ENCODE data around the gene APIP. TPM values are rescaled to one million over a fixed set of nuclear protein-coding genes. Genes with fewer than 3 reads are reported as not detected.

APIP gene
- total and polyA plus RNA-seq, 10 of the 15 experiments (the other 5 are each of a cell fraction or from before 2014, with no cell fraction given), result 26.8 to 87.1 (median 52.8) TPM

DNA sequence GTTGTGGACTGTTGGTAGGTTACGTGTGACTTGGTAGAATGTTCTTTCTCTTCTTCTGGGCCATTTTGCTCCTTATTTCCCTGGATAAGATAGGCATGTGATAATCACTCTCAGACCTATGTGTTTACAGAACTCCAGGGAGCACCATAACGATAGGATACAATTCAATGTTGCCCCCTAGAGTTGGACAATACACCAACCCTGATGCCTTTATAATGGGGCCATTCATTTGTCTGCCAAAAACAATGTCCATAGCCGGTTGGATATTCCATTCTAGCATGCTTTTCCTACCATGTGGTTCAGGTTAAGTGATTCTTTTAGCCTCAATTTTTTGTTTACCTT, 60.5 kb downstream of the APIP start:
- ChIA-PET POLR2A (no interaction called here), RAD21 (ENCODE audit: unreplicated experiment) (no interaction called here), CTCF (no interaction called here), SMC1A (ENCODE audit: uncharacterized antibody, unreplicated experiment) (interaction anchor here (1.8 kb wide), 1 partner anchor 269 kb away, joined by 6 read pairs; no protein-coding TSS in a partner anchor)
- DNase-seq (ENCODE audit: low read depth, low spot score) (no peak), ATAC-seq (no peak), FAIRE-seq (no peak)
- Histone ChIP-seq H3K9me3 (replicated peaks; ENCODE audit: control insufficient read depth, insufficient read depth, low read length) (no peaks in the 10 kb centered on the region), H3K27ac (ENCODE audit: control insufficient read depth, insufficient read depth) (no peak overlapping the region), H3K27me3 (replicated peaks in 1 of 2; ENCODE audit: control insufficient read depth in 2 of 2, insufficient read depth in 2 of 2, low read length in 1 of 2) (no peaks in the 10 kb centered on the region), H4K20me1 (ENCODE audit: control insufficient read depth, insufficient read depth) (no peaks in the 10 kb centered on the region), H2AFZ (ENCODE audit: control insufficient read depth, low read depth, low read length) (no peak overlapping the region), H3K4me2 (ENCODE audit: control insufficient read depth, insufficient read depth) (no peak overlapping the region), H3K4me1 (ENCODE audit: control insufficient read depth, insufficient read depth, low read length) (no peaks in the 10 kb centered on the region), H3K36me3 (ENCODE audit: control insufficient read depth in 2 of 2, insufficient read depth in 2 of 2, low read length in 1 of 2) (no peaks in the 10 kb centered on the region), H3K9ac (ENCODE audit: control insufficient read depth, insufficient read depth, low read length) (no peak overlapping the region), H3K79me2 (ENCODE audit: control insufficient read depth, insufficient read depth, low read length) (no peaks in the 10 kb centered on the region), H3K4me3 (no peak overlapping the region)
- intact Hi-C loops (cut with micrococcal nuclease; ENCODE audit: unreplicated experiment) (no loop called here), in situ Hi-C loops (cut with MboI) (no loop called here)
- no TSS peak for BruUV-seq (replicated peaks)
- 54% methylated on average over 3 of the region's 3 CpGs for WGBS (ENCODE audit: insufficient coverage, insufficient replicate concordance, low lambda C conversion rate, missing lambda C conversion rate)
- TF ChIP-seq, protein P1, sequence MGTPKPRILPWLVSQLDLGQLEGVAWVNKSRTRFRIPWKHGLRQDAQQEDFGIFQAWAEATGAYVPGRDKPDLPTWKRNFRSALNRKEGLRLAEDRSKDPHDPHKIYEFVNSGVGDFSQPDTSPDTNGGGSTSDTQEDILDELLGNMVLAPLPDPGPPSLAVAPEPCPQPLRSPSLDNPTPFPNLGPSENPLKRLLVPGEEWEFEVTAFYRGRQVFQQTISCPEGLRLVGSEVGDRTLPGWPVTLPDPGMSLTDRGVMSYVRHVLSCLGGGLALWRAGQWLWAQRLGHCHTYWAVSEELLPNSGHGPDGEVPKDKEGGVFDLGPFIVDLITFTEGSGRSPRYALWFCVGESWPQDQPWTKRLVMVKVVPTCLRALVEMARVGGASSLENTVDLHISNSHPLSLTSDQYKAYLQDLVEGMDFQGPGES (IDR thresholded peaks at IDR 0.05), result no peak
- TF ChIP-seq NBN (IDR thresholded peaks at IDR 0.05), result no peak
- no peak for TF ChIP-seq ZBTB40 (IDR thresholded peaks at IDR 0.05; ENCODE audit: borderline replicate concordance)
- no peak for TF ChIP-seq NR2F1 (conservative IDR thresholded peaks at IDR 0.05)
- TF ChIP-seq ZBTB11 (CRISPR knock-in tag; IDR thresholded peaks at IDR 0.05), result no peak
- no peak for TF ChIP-seq NR2C1 (IDR thresholded peaks at IDR 0.05)
- TF ChIP-seq IRF5 (IDR thresholded peaks at IDR 0.05; ENCODE audit: borderline replicate concordance), result no peak
- TF ChIP-seq GABPA (IDR thresholded peaks at IDR 0.05; ENCODE audit: low read depth), result no peak
- TF ChIP-seq JUND (IDR thresholded peaks at IDR 0.05; ENCODE audit: low read depth, low read length), result no peak
- no peak for TF ChIP-seq CREM (IDR thresholded peaks at IDR 0.05; ENCODE audit: low read depth)
- TF ChIP-seq, protein P2, sequence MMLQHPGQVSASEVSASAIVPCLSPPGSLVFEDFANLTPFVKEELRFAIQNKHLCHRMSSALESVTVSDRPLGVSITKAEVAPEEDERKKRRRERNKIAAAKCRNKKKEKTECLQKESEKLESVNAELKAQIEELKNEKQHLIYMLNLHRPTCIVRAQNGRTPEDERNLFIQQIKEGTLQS (IDR thresholded peaks at IDR 0.05; ENCODE audit: borderline replicate concordance, extremely low read depth, low read depth, low read length), result no peak
- no peak for TF ChIP-seq RAD21 (IDR thresholded peaks at IDR 0.05; ENCODE audit: insufficient read depth, low read depth, low read length)
- TF ChIP-seq SRF (IDR thresholded peaks at IDR 0.05; ENCODE audit: low read depth in 2 of 2, low read length in 2 of 2), result no peak
